ENCODE measurements around the gene CHTF18.

Gene CHTF18

DNA sequence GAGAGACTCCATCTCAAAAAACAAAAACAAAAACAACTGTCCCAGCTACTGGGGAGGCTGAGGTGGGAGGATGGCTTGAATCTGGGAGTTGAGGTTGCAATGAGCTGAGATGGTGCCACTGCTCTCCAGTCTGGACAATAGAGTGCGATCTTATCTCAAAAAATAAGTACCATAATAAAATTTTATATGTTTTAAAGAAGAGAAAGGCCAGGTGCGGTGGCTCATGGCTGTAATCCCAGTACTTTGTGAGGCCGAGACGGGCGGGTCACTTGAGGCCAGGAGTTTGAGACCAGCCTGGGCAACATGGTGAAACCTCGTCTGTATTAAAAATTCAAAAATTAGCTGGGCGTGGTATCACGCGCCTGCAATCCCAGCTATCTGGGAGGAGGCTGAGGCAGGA is 11.6 kb upstream of the CHTF18 start:
- FAIRE-seq = no peak

DNA sequence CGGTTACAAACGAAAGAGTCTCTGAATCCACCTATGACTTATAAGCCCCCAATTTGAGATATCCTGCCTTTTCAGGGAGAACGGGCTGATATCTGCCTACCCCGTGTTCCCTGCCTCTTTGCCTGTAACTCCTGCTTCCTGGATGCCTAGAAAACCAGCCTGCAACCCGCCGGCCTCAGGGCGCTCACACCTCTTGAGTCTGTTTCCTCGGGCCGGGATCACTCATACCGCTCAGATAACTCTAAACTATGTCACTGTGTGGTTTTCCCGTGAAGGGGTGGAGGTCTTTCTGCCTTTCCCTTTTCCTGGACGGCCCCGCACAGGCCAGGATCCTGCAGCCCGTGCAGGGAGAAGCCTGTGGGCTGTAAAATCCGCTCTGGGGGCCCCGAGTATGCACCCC is 10.6 kb upstream of the CHTF18 start:
- FAIRE-seq = no peak

DNA sequence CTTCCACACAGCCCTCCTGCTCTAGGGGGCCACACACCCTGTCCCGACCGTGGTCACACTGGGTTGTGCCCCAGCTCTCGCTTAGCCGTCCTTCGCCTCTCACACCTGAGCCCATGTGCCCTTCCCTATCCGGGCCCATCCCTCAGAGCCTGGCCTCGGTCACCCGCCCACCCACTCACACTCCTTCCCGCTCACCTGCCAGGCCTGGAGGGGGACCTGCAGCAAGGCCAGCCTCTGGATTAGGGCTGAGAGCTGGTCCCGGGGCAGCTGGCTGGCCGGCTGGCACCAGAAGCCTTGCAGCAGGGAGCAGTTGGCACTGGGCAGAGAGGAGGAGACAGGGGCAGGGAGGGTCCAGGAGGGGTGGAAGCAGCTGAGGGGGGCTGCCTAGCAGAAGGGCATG is 10.0 kb upstream of the CHTF18 start:
- FAIRE-seq = no peak

DNA sequence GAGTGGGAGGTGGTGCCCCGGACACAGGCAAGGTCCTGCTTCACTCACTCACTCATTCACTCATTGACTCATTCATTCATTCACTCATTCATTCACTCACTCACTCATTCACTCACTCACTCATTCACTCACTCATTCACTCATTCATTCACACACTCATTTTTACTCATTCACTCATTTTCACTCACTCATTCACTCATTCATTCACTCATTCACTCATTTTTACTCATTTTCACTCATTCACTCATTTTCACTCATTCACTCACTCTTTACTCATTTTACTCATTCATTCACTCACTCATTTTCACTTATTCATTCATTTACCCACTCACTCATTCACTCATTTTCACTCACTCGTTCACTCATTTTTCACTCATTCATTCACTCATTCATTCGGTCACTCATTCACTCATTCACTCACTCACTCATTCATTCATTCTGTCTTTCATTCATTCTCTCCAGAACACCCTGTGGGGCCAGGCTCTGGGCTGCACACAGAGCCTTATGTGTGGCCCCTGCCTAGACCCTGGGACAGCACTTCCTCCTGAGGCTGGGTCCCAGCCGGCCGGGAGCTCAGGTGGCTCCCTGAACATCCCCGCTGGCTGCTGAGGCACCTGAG is 9.4 kb upstream of the CHTF18 start:
- no peak for FAIRE-seq

DNA sequence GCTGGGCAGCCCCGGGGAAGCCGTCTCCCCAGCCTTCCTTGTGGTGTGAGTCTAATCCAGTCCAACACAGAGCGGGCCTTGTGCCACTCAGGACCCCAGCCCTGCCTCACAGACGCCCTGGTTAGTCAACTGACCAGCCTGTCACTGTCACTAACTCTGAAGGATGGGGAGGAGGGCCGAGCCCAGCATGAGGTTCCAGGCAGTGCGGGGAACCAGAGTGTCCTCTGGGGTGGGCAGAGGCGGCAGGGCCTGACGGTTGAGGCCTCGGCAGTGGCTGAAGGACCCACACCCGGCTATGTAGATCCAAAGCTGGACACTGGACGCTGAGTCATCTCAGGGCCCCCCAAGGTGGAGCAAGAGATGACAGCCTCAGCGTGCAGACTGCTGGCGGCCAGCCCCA is 8.9 kb upstream of the CHTF18 start:
- FAIRE-seq = no peak

DNA sequence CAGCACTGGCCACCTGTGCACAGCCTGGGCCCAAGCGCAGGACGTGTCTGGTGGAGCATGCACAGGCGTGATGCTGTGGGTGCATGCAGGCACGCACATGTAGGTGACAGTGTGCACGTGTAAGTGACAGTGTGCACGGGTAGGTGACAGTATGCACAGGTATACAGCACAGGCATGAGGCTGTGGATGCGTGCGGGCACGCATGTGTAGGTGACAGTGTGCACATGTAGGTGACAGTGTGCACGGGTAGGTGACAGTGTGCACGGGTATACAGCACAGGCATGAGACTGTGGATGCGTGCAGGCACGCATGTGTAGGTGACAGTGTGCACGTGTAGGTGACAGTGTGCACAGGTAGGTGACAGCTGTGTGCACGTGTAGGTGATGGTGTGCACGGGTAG is 8.1 kb upstream of the CHTF18 start:
- FAIRE-seq = no peak

DNA sequence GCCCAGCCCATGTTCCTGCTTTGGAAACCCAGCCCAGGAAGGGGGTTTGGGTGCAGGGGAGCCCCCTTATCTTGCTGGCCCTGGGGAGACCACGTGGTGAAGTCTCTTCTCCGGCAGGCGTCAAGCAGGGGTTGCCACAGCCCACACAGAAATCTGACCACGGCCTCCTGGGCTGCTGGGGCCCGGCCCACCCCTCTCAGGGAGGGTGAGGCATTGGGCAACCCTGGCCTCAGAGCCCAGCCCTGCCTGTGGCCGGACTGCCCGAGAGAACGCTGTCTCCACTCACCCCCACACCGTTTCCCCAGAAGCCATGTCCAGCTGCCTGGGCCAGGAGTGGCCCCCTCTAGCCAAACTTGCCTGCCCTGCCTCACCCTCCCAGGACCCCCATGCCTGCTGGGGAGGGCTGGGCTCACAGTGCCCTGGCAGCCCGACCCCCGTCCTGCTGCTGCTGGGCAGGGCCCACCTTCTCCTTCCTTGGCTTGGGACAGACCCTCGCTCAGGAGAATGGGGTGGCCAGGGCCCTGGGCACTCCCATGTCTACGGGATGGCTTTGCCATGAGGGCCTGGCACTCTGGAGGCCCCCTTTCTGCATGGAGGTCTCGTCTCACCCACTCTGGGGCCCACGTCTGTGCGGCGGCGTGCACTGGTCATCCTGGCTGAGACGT is 6.9 kb upstream of the CHTF18 start:
- FAIRE-seq = no peak

DNA sequence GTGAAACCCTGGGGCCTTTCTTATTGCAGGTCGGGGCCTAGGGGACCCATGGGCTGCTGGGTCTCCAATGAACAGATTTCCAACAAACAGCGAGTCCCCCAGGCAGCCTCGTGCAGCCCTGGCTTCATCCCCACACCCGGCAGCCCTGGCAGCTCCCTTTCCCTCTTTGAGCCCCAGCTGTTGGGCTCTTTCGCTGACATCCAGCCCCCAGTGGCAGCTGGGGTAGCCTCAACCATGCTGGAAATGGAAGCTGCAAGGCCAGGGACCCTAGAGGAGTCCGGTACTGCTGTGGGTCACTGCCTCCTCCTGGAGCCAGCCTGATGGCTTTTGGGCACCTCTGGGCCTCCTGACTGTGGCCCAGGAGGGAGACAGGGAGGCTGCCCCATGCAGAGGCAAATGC is 6.2 kb upstream of the CHTF18 start:
- FAIRE-seq = no peak

DNA sequence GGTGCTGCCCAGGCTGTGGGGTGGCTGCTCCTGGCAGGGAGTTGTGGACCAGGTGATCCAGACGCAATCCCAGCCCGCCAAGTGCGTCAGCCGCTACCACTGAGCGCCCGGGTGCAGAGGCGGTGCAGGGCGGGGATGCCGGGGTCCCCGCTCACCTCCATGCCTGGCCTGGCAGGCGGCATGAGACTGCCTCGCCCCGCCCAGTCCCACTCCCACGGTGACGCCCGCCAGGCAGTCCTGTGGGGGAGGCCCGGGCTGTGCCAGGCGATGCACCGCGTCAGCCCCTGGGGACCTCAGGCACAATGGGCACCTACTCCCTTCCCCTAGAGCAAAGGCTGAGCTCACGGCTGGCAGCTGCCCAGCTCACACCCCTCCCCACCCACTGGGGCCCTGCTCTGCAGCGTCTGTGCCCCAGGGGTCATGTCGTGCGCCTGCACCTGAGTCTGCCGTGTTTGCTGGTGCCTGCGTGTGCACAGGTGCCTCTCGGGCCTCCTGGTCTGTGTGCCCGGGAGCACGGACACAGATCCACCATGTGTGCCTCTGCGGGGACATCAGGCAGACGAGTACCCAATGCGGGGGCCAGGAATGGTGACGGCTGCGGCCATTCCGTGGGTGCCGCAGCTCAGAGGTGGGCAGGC is 5.5 kb upstream of the CHTF18 start:
- no peak for FAIRE-seq

DNA sequence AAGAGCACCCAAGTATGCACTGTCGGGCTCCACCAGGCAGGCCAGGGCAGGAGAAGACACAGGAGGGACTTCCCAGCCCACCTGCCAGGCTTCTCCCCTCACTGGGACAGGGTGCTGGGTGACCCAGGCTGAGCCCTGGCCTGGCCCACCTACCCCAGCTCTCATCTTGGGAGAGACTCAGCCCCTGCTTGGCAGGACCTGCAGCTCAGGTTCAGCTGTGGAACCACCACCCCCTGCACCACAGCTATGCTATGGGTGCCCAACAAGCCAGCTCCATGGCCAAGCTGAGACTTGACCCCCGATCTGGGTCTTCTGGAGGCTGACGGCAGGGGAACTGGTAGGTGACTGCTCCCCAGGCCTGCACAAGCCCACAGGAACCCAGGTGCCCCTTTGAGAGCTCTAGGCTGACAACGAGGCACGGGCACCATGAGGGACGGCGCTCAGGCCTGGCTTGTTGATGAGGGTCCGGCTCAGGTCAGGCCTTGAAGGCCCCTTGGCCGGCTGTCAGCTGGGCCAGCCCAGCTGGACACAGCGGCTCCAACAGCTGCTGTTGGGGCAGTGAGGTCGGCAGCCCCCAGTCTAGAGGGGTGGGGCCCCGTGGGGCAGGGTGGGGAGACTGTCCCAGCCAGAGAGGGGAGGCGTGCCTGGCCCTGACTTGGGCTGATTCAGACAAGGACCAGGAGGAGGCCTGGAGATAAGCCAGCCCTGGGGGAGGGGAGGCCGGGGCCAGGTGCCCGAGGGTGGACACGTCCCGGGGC is 4.8 kb upstream of the CHTF18 start:
- no peak for FAIRE-seq

DNA sequence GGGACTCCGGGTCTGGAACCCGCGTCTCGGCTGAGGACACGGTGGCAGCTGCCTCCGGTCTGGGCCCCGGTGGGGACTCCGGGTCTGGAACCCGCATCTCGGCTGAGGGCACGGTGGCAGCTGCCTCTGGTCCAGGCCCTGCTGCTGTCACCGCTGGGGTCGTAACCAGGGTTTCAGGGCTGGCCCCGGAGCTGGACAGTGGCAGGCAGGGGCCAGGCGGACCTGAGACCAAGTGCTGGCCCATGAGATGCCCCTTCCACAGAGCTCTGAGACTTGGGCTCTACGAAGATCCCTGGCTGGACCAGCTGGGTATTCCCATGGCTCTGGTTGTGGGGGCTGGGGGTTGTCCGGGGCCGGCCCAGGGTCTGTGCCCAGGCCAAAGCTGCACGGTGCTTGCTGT is 4.0 kb upstream of the CHTF18 start:
- no peak for FAIRE-seq

DNA sequence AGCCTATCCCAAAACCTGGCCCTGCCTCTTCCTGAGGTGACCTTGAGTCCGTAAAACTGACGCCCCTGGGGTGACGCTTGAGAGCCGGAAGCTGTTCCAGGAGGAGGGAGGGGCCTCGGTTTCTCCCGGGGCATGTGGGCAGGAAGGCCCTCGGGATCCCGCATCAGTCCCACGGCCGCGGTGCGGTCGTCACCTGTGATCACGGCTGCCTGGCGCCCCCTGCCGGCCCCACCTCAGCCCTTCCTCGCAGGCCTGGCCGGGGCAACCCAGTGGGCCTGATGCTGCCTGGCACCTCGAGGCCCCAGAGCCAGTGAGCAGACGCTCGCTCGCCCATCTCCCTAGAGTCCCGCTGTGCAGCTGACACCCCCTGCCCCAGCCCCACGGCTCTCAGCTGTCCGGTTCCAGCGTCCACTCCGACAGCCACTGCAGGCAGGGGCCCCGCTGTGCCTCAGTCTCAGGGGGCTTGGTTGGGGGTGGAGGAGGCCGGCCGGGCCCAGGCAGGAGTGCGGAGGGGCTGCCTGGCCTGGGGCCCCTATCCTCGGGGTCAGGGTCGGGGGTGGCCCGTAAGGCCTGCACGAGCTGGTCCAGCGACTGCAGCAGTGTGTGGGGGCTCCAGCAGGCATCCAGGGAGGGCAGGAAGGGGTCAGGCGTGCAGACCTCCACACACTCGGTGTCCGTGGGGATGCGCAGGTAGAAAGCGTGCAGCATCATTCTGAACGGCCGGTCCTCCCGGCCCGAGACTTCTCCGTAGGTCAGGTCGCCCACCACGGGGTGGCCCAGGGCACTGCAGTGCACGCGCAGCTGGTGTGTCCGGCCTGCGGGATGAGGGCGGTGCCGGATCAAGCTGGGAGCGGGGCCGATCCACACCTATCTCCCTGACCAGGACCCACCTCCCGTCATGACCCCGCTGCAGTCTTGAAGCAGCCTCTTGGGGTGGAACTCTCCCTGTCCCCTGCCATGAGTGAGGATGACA is 2.6 kb upstream of the CHTF18 start:
- FAIRE-seq = no peak

DNA sequence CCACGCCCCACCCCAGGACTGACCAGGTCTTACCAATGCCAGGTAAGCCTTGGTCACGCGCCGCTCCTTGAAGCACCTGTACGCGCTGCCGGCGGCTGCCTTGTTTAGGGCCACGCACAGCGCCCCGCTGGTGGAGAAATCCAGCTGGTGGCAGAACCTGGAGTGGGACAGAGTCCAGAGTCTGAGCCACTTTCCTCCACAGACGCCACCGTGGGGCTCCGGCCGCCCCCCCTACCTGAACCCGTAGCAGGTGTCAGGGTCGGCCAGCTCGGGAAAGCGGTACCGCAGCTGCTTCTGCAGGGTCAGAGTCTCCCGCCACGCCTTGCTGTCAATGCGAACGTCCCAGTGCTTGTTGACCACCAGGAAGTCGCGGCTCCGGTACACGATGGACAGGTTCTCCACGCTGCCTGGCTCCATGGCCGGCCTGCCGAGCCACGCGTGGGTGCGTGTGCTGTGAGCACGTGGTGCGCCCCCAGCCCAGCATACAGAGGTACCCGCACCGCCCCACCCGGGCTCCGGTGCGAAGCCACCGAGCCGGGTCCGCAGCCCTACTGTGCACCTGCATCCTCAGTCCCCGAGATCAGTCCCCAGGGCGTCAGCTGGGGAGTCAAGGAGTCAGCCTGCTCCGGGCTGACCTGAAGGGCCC is 976 bp upstream of the CHTF18 start:
- no peak for FAIRE-seq

DNA sequence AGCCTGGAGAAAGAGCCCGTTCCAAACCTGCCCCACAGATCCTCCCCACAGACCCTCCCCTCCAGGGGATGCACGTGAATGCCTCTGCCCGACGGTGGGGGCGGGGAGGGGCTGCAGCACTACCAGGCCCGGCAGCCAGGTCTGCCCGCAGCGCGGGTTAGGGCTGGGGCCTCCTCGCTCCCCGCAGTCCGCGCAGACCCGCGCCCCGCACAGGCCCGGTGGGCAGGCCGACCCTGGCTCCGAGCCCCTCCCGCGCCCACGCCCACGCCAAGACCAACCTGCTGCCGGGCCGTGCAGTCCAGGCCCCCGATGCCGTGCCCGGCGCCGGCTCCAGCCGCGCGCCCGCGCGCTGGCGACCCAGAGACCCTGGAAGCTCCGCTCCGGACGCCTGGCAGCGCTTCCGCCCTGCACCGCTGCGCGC is 432 bp upstream of the CHTF18 start, which contains the start of gene RPUSD1:
Gene RPUSD1 (minus strand): TSS at position 404 of the 421 bp plus-strand sequence. CDS start 644 bp downstream, outside the sequence.
- FAIRE-seq = no peak

DNA sequence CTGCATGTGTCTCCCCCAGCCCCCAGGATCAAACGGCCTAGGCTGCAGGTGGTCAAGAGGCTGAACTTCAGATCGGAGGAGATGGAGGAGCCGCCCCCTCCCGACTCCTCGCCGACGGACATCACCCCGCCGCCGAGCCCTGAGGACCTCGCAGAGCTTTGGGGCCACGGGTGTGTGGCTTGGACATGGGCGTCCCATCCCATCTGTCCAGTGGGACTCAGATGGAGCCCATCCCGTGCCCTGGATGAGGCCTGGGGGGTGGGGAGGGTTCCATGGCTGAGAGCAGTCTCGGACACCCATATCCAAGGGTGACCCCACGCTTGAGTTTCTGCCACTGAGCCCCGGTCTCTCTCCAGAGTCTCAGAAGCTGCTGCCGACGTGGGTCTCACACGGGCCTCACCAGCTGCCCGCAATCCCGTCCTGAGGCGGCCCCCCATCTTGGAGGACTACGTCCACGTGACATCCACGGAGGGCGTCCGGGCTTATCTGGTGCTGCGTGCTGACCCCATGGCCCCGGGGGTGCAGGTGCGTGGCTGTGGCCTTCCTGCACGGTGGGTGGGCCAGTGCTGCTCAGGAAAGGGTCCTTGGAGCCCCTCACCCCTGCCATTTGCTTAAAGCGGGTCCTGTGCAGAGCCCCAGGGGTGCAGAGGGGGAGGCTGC is 901 bp downstream of the CHTF18 start:
- FAIRE-seq = no peak

DNA sequence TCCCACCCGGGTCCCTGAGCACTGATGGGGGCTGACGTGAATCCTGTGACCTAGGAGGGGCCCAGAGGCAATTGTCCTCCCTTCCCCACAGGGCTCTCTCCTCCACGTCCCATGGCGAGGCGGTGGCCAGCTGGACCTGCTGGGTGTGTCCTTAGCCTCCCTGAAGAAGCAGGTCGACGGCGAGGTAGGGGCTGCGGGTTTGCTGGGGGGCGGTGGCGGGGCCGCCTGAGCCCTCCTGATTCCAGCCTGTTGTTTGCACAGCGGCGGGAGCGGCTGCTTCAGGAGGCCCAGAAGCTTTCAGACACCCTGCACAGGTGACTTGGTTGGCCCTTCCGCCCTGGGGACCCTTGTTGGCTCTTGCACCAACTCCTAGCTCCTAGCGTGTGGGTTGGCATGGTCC is 1.7 kb downstream of the CHTF18 start:
- FAIRE-seq = no peak

DNA sequence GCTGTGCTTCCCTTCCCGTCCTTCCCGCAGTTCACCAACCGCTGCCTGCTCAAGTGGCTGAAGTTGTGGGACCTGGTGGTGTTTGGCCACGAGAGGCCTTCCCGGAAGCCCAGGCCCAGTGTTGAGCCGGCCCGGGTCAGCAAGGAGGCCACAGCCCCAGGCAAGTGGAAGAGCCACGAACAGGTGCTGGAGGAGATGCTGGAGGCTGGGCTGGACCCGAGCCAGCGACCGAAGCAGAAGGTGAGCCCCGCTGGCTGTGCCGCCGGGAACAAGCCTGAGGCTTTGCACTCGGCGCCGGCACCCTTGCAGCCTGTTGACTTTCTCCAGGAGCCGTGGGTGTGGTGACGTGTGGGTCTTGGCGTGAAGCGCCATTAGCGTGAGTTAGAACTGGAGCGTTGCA is 2.7 kb downstream of the CHTF18 start:
- no peak for FAIRE-seq

DNA sequence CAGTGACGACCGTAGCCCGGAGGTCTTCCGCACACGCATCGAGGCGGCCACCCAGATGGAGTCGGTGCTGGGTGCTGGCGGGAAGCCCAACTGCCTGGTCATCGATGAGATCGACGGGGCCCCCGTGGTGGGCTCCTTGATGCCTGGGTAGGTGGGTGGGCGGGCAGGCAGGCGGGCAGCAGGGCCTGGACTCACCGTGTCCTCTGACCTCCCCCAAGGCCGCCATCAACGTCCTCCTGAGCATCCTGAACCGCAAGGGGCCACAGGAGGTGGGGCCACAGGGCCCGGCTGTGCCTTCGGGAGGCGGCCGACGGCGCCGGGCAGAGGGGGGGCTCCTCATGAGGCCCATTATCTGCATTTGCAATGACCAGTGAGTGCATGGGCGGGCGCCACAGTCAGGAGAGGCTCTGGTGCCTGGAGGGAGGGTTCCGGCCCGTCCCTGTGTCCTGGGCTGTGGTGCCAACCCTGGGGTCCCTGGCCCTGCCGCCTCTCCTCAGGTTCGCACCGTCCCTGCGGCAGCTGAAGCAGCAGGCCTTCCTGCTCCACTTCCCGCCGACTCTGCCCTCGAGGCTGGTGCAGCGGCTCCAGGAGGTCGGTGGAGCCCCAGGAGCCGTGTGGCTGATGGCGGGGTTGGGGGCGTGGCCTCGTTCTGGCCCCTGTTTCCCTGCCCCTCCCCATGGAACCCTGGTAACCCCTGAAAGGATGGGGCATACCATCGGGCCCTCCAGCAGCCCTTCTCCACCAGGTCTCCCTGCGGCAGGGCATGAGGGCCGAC is 4.0 kb downstream of the CHTF18 start:
- no peak for FAIRE-seq

DNA sequence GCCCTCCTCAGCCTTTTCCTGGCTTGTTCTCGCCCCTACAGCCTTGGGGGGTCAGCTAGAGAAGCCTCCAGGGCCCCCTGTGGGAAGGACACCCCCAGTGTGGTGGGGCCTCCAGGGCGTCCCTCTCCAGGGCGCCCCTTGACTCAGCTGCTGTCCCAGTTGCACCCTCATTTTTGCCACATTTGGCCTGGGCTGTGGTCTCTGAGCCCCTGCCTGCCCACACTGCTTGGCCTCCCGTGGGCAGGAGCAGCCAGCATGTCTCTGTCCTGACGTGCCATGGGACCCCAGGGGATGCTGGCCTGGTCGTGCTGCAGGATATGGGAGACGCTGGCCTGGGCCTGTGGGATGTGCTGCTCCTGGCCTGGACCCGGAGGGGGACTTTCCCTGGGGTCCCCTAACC is 5.0 kb downstream of the CHTF18 start:
- FAIRE-seq = no peak

DNA sequence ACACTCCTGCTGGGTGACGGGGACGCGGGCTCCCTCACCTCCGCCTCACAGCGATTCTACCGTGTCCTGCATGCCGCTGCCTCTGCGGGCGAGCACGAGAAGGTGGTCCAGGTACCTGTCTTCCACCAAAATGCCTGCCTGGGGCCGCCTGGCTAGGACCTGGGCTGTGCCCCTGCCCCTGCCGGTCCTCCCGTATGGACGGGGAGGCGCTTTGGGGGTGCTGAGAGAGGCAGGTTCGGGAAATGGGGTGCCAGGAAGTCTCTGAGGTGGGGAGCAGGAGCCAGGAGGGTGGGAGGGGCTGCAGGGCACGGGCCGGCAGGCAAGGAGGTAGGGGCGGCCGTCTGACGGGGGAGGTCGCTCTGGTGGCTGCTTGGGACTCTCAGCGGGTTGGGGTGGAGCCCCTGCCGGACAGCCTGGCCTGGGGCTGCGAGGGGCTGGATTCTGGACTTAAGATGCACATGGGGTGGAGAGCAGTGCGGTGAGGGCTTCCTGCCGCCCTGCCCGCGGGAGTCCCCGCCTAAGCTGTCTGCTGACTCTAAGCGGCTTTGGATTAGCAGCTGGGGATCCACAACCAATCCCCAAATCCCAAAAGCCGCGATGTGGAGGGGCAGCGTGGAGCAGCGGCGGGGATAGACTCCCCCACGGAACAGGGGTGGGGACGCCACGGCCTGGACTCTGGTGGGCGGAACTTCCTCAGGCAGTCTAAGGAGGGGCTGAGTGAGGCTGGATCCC is 5.8 kb downstream of the CHTF18 start:
- no peak for FAIRE-seq
